GM19035 (cell line): Measurements from ENCODE around the gene FAM161B.

Experiments used
- ATAC-seq: cut with Tn5 transposase; IDR thresholded peaks from one replicate; pipeline ENCODE4 v1.9.1; 2021; ENCODE audit not compliant: unreplicated experiment

FAM161B gene

DNA sequence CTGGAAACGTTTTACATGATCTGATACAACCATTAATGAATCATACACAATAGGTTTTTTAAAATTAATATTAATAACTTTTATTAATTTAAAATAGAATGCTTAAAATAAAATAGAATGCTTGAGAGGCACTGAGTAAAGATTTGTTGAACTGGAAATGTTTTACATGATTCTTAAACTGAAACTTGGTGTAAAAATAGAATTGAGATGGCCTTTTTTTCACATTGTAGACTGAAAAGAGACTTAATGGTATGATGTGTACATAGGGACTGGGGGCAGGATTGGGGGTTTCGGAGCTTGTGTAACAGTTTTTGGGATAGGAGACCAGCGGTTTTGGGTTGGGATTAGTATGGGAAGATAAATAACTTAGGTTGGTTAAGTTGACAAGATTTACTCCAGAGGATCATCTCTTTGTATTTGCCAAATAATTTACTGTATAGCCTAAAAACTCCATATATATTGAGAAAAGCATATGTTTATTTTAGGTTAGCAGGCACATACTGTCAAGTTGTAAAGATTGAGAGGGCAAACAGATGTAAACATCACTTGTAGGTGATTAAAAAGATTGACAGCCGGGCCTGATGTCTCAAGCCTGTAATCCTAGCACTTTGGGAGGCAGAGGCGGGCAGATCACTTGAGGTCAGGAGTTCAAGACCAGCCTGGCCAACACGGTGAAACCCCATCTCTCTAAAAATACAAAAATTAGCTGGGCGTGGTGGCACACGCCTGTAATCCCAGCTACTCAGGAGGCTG is 65.3 kb downstream of the FAM161B start:
- no peak for ATAC-seq
